DND-41 (cell line): ENCODE results near the gene NANS.
A peak's percentile ranks its signal among the peaks of the same experiment; 100 is the strongest.

Experiments
- ATAC-seq: fragments of 200-7000 bp; cut with Tn5 transposase; 3 replicates; pipeline ENCODE4 v1.9.1; 2021; ENCODE audit warnings: low read depth; ENCODE audit not compliant: insufficient read depth
- DNase-seq: peaks from one replicate; pipeline ENCODE4 v3.0.0-alpha.2; 2020
- H2AFZ ChIP-seq: 2 replicates; pipeline ENCODE4 v1.6.0; 2012; ENCODE audit warnings: low read depth, low read length
- H3K27ac ChIP-seq: 2 replicates; pipeline ENCODE4 v1.5.1; 2012; ENCODE audit warnings: low read length, inconsistent platforms
- H3K27me3 ChIP-seq: fragments of 200-600 bp; sonication (generic); 2 replicates; pipeline ENCODE4 v1.6.0; 2012; ENCODE audit warnings: low read length, mild to moderate bottlenecking, inconsistent platforms; ENCODE audit not compliant: insufficient read depth, poor library complexity
- H3K36me3 ChIP-seq: 2 replicates; pipeline ENCODE4 v1.5.1; 2012; ENCODE audit warnings: low read length, inconsistent platforms; ENCODE audit not compliant: insufficient read depth
- H3K4me1 ChIP-seq: 2 replicates; pipeline ENCODE4 v1.5.1; 2012; ENCODE audit warnings: mild to moderate bottlenecking, low read length; ENCODE audit not compliant: insufficient read depth
- H3K4me2 ChIP-seq: 2 replicates; pipeline ENCODE4 v1.6.0; 2012; ENCODE audit warnings: mild to moderate bottlenecking, moderate library complexity, low read length, inconsistent platforms; ENCODE audit not compliant: insufficient read depth
- H3K4me3 ChIP-seq, 2 experiments: fragments of 200-600 bp in 1 of 2; shearing (Covaris generic) in 1 of 2; 2 replicates each; pipeline ENCODE4 v1.5.1; 2012 to 2016; ENCODE audit warnings: inconsistent platforms in 2 of 2, low read length in 2 of 2, mild to moderate bottlenecking in 2 of 2, low read depth in 1 of 2, moderate library complexity in 1 of 2
- H3K79me2 ChIP-seq: 2 replicates; pipeline ENCODE4 v1.6.0; 2012; ENCODE audit warnings: low read length, inconsistent platforms; ENCODE audit not compliant: insufficient read depth
- H3K9ac ChIP-seq: 2 replicates; pipeline ENCODE4 v1.6.0; 2012; ENCODE audit warnings: low read depth, mild to moderate bottlenecking, inconsistent platforms, low read length, moderate library complexity
- H3K9me3 ChIP-seq: 2 replicates; pipeline ENCODE4 v1.5.1; 2012; ENCODE audit warnings: low read length, moderate library complexity, mild to moderate bottlenecking, inconsistent platforms; ENCODE audit not compliant: insufficient read depth, severe bottlenecking
- H4K20me1 ChIP-seq: 2 replicates; pipeline ENCODE4 v1.6.0; 2012; ENCODE audit warnings: low read length; ENCODE audit not compliant: insufficient read depth
- EZH2 ChIP-seq: IDR thresholded peaks from 3 replicates; pipeline ENCODE4 v1.6.1; 2012; ENCODE audit warnings: borderline replicate concordance, low read depth, mild to moderate bottlenecking, moderate library complexity, low read length, inconsistent platforms; ENCODE audit not compliant: severe bottlenecking
- TF ChIP-seq, protein P1 (sequence below): IDR thresholded peaks from 2 replicates; pipeline ENCODE4 v1.5.1; 2012; ENCODE audit warnings: borderline replicate concordance, low read length, moderate library complexity, mild to moderate bottlenecking; ENCODE audit not compliant: poor library complexity, severe bottlenecking; ENCODE audit errors: extremely low read depth

Gene NANS

DNA sequence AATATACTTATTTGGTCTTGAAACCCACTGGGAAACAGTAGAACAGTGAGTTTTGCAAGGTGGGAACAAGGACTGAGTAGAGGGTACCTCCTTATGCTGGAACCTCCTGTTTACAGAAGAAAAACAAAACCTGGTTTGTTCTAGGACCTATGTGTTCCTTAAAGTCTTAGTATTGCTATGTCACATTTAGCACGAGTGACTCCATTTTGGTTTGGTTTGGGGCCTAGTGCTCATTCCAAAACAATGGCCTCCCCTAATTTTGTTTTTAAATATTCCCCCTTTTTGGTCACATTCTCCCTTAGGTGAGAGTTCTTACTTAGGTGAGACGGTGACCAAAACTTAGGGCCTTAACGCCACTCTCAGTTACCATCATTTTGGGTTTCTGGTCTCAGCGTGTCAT is 6.2 kb upstream of the NANS start:
- peaks cover 6% of the 10 kb centered on the region; the same call in 1 of the 2 replicates for H3K36me3 ChIP-seq

DNA sequence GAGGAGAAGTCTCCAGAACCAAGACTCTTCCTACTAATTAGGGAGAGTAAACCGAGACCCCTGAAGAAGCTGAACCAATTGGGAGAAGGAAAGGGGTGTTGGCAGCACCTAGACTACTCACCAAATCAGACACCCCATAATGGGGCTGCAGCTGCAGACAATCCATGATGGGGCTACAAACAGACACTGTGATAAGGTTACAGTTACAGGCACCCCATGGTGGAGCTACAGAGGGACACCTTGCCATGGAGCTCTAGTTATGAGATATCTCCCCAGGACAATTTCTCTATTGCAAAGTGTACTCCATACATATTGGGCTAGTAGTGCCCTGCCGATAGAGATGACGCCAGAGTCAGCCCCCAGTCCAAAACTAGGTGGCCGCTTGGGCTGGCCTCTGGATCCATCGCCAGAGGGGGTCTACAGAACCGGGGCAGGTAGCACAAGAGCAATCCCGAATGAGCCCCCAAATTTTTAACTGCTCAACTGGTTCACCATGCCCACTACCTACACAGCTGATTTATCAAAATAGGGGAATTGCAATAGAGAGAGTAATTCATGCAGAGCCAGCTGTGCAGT is 2.1 kb upstream of the NANS start:
- Histone ChIP-seq H3K9ac (no peak overlapping the region), H3K4me1 (peaks cover 27% of the 10 kb centered on the region), H3K4me2 (no peak overlapping the region), H3K4me3 (no peak overlapping the region), H3K27ac (no peak overlapping the region), H3K36me3 (peaks cover 3% of the 10 kb centered on the region; the same call in 1 of the 2 replicates), H3K27me3 (no peaks in the 10 kb centered on the region), H4K20me1 (no peaks in the 10 kb centered on the region; the same call in 1 of the 2 replicates), H3K9me3 (no peaks in the 10 kb centered on the region), H3K79me2 (peaks cover 38% of the 10 kb centered on the region), H2AFZ (no peak overlapping the region)
- DNase-seq (no peak), ATAC-seq (no peak)
- TF ChIP-seq, protein P1, sequence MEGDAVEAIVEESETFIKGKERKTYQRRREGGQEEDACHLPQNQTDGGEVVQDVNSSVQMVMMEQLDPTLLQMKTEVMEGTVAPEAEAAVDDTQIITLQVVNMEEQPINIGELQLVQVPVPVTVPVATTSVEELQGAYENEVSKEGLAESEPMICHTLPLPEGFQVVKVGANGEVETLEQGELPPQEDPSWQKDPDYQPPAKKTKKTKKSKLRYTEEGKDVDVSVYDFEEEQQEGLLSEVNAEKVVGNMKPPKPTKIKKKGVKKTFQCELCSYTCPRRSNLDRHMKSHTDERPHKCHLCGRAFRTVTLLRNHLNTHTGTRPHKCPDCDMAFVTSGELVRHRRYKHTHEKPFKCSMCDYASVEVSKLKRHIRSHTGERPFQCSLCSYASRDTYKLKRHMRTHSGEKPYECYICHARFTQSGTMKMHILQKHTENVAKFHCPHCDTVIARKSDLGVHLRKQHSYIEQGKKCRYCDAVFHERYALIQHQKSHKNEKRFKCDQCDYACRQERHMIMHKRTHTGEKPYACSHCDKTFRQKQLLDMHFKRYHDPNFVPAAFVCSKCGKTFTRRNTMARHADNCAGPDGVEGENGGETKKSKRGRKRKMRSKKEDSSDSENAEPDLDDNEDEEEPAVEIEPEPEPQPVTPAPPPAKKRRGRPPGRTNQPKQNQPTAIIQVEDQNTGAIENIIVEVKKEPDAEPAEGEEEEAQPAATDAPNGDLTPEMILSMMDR: no peak
- TF ChIP-seq EZH2: no peak

More for the DNA sequence above, 6.2 kb upstream of the NANS start:
- Histone ChIP-seq H3K4me3 (no peak overlapping the region), H3K4me1 (peaks cover 22% of the 10 kb centered on the region), H2AFZ (no peak overlapping the region), H3K79me2 (peaks cover 52% of the 10 kb centered on the region), H4K20me1 (no peaks in the 10 kb centered on the region), H3K9ac (no peak overlapping the region), H3K9me3 (no peaks in the 10 kb centered on the region), H3K4me2 (no peak overlapping the region), H3K27ac (no peak overlapping the region), H3K27me3 (no peaks in the 10 kb centered on the region)
- no peak for TF ChIP-seq EZH2
- TF ChIP-seq, protein P1: no peak
- DNase-seq (no peak), ATAC-seq (no peak)

DNA sequence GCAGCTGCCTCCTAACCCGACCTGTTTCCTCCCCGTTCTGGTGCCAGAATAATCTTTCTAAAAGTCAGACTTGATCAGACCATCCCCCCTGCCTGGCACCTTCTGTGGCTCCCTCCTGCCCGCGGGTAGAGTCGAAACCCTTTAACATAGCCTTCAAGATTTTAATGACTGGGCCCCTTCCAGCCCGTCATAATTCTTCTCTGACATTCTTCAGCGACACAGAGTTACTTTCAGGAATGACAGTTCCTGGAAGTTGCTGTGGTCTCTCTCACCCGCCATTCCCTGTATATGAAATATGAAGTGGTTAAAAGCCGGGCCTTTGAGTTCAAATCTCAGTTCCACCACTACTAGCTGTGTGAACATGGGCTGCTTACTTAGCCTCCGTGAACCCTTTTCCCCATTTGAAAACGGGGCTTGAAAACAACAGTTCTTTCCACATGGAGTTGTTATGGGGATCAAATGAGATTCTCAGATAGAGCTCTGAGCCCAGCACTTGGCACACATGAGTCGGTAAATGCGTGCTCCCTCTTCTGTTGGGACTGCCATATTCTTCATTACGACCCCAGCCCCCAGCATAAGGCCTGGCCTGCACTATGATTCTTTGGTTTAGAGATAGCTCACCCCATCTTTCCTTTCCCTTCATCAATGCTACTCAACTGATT is 737 bp downstream of the NANS start:
- DNase-seq (no peak), ATAC-seq (no peak; the same call in 2 of the 3 replicates)

More for the DNA sequence above, 737 bp downstream of the NANS start:
- Histone ChIP-seq H3K36me3 (peaks cover 8% of the 10 kb centered on the region), H3K79me2 (peaks cover 20% of the 10 kb centered on the region), H3K27me3 (no peaks in the 10 kb centered on the region), H3K4me3 (peak overlapping the region; percentile 36 to 63), H3K9me3 (no peaks in the 10 kb centered on the region), H3K4me2 (peak overlapping the region; percentile 97), H3K27ac (peak overlapping the region; percentile 37), H2AFZ (peak overlapping the region; percentile 75), H4K20me1 (no peaks in the 10 kb centered on the region; the same call in 1 of the 2 replicates), H3K4me1 (peaks cover 27% of the 10 kb centered on the region), H3K9ac (peak overlapping the region; percentile 69)
- TF ChIP-seq, protein P1: no peak
- no peak for TF ChIP-seq EZH2
